SH-SY5Y (cell line): ENCODE measurements around the gene TRIM9.

ENCODE experiments used
- GATA2 ChIP-seq: IDR thresholded peaks from 2 replicates; pipeline ENCODE4 v1.6.1; 2011; ENCODE audit warnings: mild to moderate bottlenecking, low read depth, low read length
- GATA3 ChIP-seq: IDR thresholded peaks from 2 replicates; pipeline ENCODE4 v1.6.1; 2011; ENCODE audit warnings: low read depth, mild to moderate bottlenecking, low read length, moderate library complexity

DNA sequence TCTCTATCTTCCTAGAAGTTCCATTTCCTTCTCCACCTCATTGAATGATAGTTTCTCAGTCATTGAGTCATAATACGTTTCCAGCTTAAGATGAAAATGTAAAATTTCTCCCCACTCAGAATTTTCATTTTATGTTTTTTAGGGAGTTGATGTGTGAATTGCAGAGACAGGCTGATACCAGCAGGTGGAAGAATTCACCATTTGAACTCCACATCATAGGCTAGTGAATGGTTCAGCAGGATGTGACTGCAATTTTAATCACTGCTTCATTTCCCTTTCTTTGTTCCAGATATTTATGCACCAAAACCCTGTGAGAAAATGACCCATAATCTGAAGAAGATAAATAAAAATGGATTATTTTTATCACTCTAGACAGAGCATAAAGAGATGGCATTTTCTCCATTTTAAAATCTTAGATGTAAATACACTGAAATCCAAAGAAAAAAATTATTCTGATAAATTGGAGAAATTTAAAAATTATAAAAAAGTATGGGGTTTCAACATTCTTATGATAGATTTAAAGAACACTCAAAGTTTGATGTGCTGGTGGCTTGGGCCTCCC lies 140.0 kb downstream of the TRIM9 start:
- TF ChIP-seq GATA2 (no peak), GATA3 (no peak)
